Liver (tissue), 9 donors: ENCODE results near the gene TLR1. TPM values are rescaled to one million over a fixed set of nuclear protein-coding genes. Genes with fewer than 3 reads are reported as not detected.

Experiments used
- DNase-seq: peaks from one replicate; pipeline ENCODE4 v3.0.0-alpha.2; 2017; ENCODE audit warnings: low spot score
- H3K27ac ChIP-seq, 2 donors: one replicate each; pipeline ENCODE4 v1.7.0; 2013; ENCODE audit warnings: inconsistent platforms in 2 of 2, low read length in 2 of 2, control low read depth in 1 of 2, low read depth in 1 of 2, mild to moderate bottlenecking in 1 of 2
- H3K27me3 ChIP-seq, 4 donors: one replicate each; pipeline versions ENCODE4 v1.6.1 to v1.7.0; 2013; ENCODE audit warnings: low read length in 3 of 4, inconsistent platforms in 1 of 4, mild to moderate bottlenecking in 1 of 4, moderate library complexity in 1 of 4; ENCODE audit not compliant: control insufficient read depth in 4 of 4, insufficient read depth in 4 of 4
- H3K36me3 ChIP-seq, 4 donors: one replicate each; pipeline versions ENCODE4 v1.6.1 to v1.7.0; 2013; ENCODE audit warnings: low read length in 3 of 4, mild to moderate bottlenecking in 3 of 4, low read depth in 1 of 4, moderate library complexity in 1 of 4; ENCODE audit not compliant: control insufficient read depth in 4 of 4, insufficient read depth in 3 of 4
- H3K4me1 ChIP-seq, 4 donors: one replicate each; pipeline versions ENCODE4 v1.6.1 to v1.7.0; 2013; ENCODE audit warnings: low read length in 3 of 4, mild to moderate bottlenecking in 3 of 4, moderate library complexity in 1 of 4; ENCODE audit not compliant: control insufficient read depth in 4 of 4, insufficient read depth in 4 of 4
- H3K4me3 ChIP-seq, 3 donors: one replicate each; pipeline versions ENCODE4 v1.6.1 to v1.7.0; 2013; ENCODE audit warnings: low read length in 3 of 3, control low read depth in 1 of 3, low read depth in 1 of 3, mild to moderate bottlenecking in 1 of 3
- H3K9ac ChIP-seq, 2 donors: one replicate each; pipeline ENCODE4 v1.7.0; 2013; ENCODE audit warnings: low read length in 2 of 2, mild to moderate bottlenecking in 2 of 2, moderate library complexity in 2 of 2, control low read depth in 1 of 2, low read depth in 1 of 2
- H3K9me3 ChIP-seq, 4 donors: one replicate each; pipeline versions ENCODE4 v1.6.1 to v1.7.0; 2013; ENCODE audit warnings: low read length in 3 of 4; ENCODE audit not compliant: control insufficient read depth in 4 of 4
- EGR1 ChIP-seq, 2 donors: IDR thresholded peaks; 2 replicates each; pipeline ENCODE4 v1.6.1; 2016 to 2018; ENCODE audit warnings: antibody characterized with exemption in 2 of 2, low read depth in 2 of 2
- FOXA1 ChIP-seq: IDR thresholded peaks from 2 replicates; pipeline ENCODE4 v1.6.1; 2016; ENCODE audit warnings: antibody characterized with exemption
- FOXA2 ChIP-seq: IDR thresholded peaks from 2 replicates; pipeline ENCODE4 v1.6.1; 2016; ENCODE audit warnings: antibody characterized with exemption
- GABPA ChIP-seq, 2 donors: IDR thresholded peaks in 1 of 2; conservative IDR thresholded peaks in 1 of 2; 2 replicates each; pipeline ENCODE4 v1.6.1; 2016; ENCODE audit warnings: antibody characterized with exemption in 2 of 2, mild to moderate bottlenecking in 1 of 2, moderate library complexity in 1 of 2
- HNF4G ChIP-seq: IDR thresholded peaks from 2 replicates; pipeline ENCODE4 v1.6.1; 2016; ENCODE audit warnings: antibody characterized with exemption
- JUND ChIP-seq, 2 donors: IDR thresholded peaks; 2 replicates each; pipeline ENCODE4 v1.6.1; 2016; ENCODE audit warnings: antibody characterized with exemption in 2 of 2
- MAX ChIP-seq: IDR thresholded peaks from 2 replicates; pipeline ENCODE4 v1.6.1; 2016; ENCODE audit warnings: antibody characterized with exemption
- NR2F2 ChIP-seq: IDR thresholded peaks from 2 replicates; pipeline ENCODE4 v1.6.1; 2016; ENCODE audit warnings: antibody characterized with exemption
- RAD21 ChIP-seq, 2 donors: IDR thresholded peaks; 2 replicates each; pipeline ENCODE4 v1.6.1; 2016; ENCODE audit warnings: antibody characterized with exemption in 2 of 2, mild to moderate bottlenecking in 2 of 2
- REST ChIP-seq: IDR thresholded peaks from 2 replicates; pipeline ENCODE4 v1.6.1; 2016; ENCODE audit warnings: antibody characterized with exemption, mild to moderate bottlenecking
- RXRA ChIP-seq, 2 donors: IDR thresholded peaks; 2 replicates each; pipeline ENCODE4 v1.6.1; 2017 to 2018; ENCODE audit warnings: antibody characterized with exemption in 2 of 2, mild to moderate bottlenecking in 1 of 2
- SP1 ChIP-seq: IDR thresholded peaks from 2 replicates; pipeline ENCODE4 v1.6.1; 2018; ENCODE audit warnings: antibody characterized with exemption, mild to moderate bottlenecking
- TAF1 ChIP-seq: conservative IDR thresholded peaks from 2 replicates; pipeline ENCODE4 v1.6.1; 2016; ENCODE audit warnings: antibody characterized with exemption, mild to moderate bottlenecking
- YY1 ChIP-seq: IDR thresholded peaks from 2 replicates; pipeline ENCODE4 v1.6.1; 2016; ENCODE audit warnings: antibody characterized with exemption, mild to moderate bottlenecking
- WGBS: extraction: QIAGEN DNeasy Blood & Tissue Kit; methylation state at CpG from one replicate; pipeline ENCODE4 v1.1.7; 2013; 5-methylcytosine and 5-hydroxymethylcytosine counted together
- polyA plus RNA-seq, 2 donors: library from polyadenylated mRNA; stranded (reverse) in 1 of 2; unstranded in 1 of 2; fragments of 200-250 nt in 1 of 2; fragments of >200 nt in 1 of 2; fragmentation: Nextera tagmentation in 1 of 2; extraction: Ambion mirVana in 1 of 2; gene quantifications; one replicate each; pipeline versions ENCODE4 v1.2.1 to v1.2.3, GENCODE V29; 2013 to 2015
- total RNA-seq, 2 donors: library from RNA; depleted of rRNA; stranded (reverse); fragments of >200 nt; gene quantifications; one replicate each; pipeline ENCODE4 v1.2.3, GENCODE V29; 2014
- donor health status: healthy.
- donor health status: healthy.
- donor health status: healthy.
- donor health status: healthy.
- donor health status: healthy.

The TLR1 gene
- total and polyA plus RNA-seq, 4 donors = 2.7 to 10.0 (median 6.4) TPM

GRCh38 chr4:38820329-38821061 lies 15.9 kb upstream of the TLR1 start (continued):
- no peak for TF ChIP-seq REST
- no peak for TF ChIP-seq GABPA (IDR thresholded peaks at IDR 0.05 in 1 of 2, conservative IDR thresholded peaks at IDR 0.05 in 1 of 2)
- TF ChIP-seq YY1 = no peak
- TF ChIP-seq SP1 = no peak
- TF ChIP-seq EGR1 (IDR thresholded peaks at IDR 0.05; ENCODE audit: low read depth in 2 of 2) = no peak
- no peak for TF ChIP-seq HNF4G
- TF ChIP-seq FOXA2 = no peak
- TF ChIP-seq RXRA (IDR thresholded peaks at IDR 0.05) = no peak
- no peak for TF ChIP-seq RAD21 (IDR thresholded peaks at IDR 0.05)

GRCh38 chr4:38819569-38819968 lies 15.0 kb upstream of the TLR1 start:
- no peak for TF ChIP-seq FOXA2
- TF ChIP-seq MAX = no peak
- no peak for TF ChIP-seq FOXA1
- TF ChIP-seq GABPA (IDR thresholded peaks at IDR 0.05 in 1 of 2, conservative IDR thresholded peaks at IDR 0.05 in 1 of 2) = no peak
- no peak for TF ChIP-seq NR2F2
- no peak for TF ChIP-seq HNF4G
- no peak for TF ChIP-seq TAF1
- no peak for TF ChIP-seq RXRA (IDR thresholded peaks at IDR 0.05)
- no peak for TF ChIP-seq YY1
- no peak for TF ChIP-seq JUND (IDR thresholded peaks at IDR 0.05)
- Histone ChIP-seq H3K27me3 (no peaks in the 10 kb centered on the region), H3K9me3 (no peaks in the 10 kb centered on the region), H3K4me1 (no peaks in the 10 kb centered on the region), H3K9ac (no peak overlapping the region), H3K36me3 (no peaks in the 10 kb centered on the region), H3K4me3 (no peak overlapping the region), H3K27ac (no peak overlapping the region)
- no peak for DNase-seq
- 73% methylated on average over 3 of the region's 3 CpGs for WGBS

- Histone ChIP-seq H3K27ac (no peak overlapping the region), H3K27me3 (no peaks in the 10 kb centered on the region), H3K4me1 (no peaks in the 10 kb centered on the region)
Observed at GRCh38 chr4:38818441-38818976, 13.9 kb upstream of the TLR1 start.

More at GRCh38 chr4:38818441-38818976, 13.9 kb upstream of the TLR1 start:
- no peaks in the 10 kb centered on the region for H3K36me3 ChIP-seq
- H3K9ac ChIP-seq = no peak overlapping the region
- H3K4me3 ChIP-seq = no peak overlapping the region
- H3K9me3 ChIP-seq = no peaks in the 10 kb centered on the region
- no peak for TF ChIP-seq REST
- TF ChIP-seq EGR1 (IDR thresholded peaks at IDR 0.05; ENCODE audit: low read depth in 2 of 2) = no peak
- no peak for TF ChIP-seq RAD21 (IDR thresholded peaks at IDR 0.05)
- DNase-seq = no peak
- 80% methylated on average over 5 of the region's 5 CpGs for WGBS
